ENCODE data around the gene CCDC186.

CCDC186 gene

DNA sequence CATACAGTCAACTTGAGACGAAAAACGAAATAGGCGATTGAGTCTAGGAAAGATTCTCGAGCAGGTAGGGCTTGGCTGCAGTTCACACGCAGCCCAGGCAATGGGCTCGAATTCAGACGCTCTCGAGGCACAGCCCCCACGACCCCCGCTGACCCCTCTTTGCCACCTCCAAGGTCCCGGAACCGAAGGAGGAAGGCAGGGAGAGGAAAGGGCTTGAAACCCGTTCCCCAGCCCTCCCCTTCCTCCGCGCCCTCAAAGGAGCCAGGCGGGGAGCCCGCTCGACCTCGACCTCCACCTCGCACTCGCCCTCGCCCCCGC lies 441 bp downstream of the CCDC186 start:
- TF ChIP-seq CTCF (IDR thresholded peaks at IDR 0.05; ENCODE audit: unreplicated experiment in 3 of 3): no peak
- Mint-ChIP-seq H3K4me1 (peaks cover 20% of the 10 kb centered on the region), H3K27me3 (ENCODE audit: low read depth) (peaks cover 17% of the 10 kb centered on the region), H3K9me3 (peaks cover 4% of the 10 kb centered on the region), H3K4me3 (peak overlapping the region; percentile 95 to 99 (median 98)), H3K27ac (peak overlapping the region; percentile 48 to 97 (median 97)), H3K36me3 (ENCODE audit: low read depth) (peaks cover 14% of the 10 kb centered on the region)

DNA sequence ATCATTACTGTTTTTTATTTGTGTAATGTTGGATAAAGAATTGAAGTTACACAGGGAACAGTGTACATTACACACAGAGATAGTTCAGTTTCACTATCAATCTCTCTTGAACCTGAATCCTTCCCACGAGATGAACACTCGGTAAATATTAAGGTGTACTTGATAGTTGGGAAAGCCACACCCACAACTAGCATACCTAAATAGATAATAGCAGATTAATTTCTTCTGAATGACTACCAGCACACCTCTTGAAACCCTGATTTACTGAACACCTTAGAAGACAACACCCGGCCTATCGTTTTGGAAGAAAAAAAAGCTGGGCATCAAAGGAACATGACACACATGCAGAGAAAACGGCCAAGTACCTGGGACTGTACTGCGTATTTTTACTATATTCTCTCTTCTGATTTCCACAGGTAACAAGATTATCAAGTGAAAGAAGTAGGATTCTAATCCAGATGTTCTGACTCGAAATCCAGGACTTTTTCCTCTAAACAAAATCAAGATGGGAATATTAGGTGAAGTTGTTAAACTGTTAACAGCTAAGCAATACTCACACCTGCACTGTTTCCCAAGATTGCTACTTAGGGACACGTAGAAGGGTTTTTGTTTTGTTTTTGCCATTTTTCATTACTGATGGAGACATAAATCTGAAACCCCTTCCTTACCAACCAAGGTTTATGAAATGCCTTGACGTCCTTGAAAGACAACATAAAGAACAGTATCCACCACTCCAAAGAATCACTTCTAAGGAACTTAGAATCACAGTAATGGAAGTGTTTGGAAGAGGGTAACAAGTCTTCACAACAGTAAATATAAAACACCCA lies 1.0 kb downstream of the CCDC186 start:
- Mint-ChIP-seq H3K36me3 (ENCODE audit: low read depth) (peaks cover 18% of the 10 kb centered on the region), H3K27ac (peak overlapping the region; percentile 48 to 97 (median 97)), H3K27me3 (ENCODE audit: low read depth) (peaks cover 17% of the 10 kb centered on the region), H3K9me3 (peaks cover 7% of the 10 kb centered on the region), H3K4me3 (peak overlapping the region; percentile 95 to 99 (median 98)), H3K4me1 (peaks cover 20% of the 10 kb centered on the region)
- no peak for TF ChIP-seq CTCF (IDR thresholded peaks at IDR 0.05; ENCODE audit: unreplicated experiment in 3 of 3)

- peak overlapping the region; percentile 48 to 97 (median 97) for H3K27ac Mint-ChIP-seq
- H3K4me3 Mint-ChIP-seq: peak overlapping the region; percentile 95 to 99 (median 98)
- no peak for TF ChIP-seq CTCF (IDR thresholded peaks at IDR 0.05; ENCODE audit: unreplicated experiment in 3 of 3)
- peaks cover 20% of the 10 kb centered on the region for H3K4me1 Mint-ChIP-seq
- H3K36me3 Mint-ChIP-seq (ENCODE audit: low read depth): peaks cover 22% of the 10 kb centered on the region
- H3K9me3 Mint-ChIP-seq: peaks cover 9% of the 10 kb centered on the region
- H3K27me3 Mint-ChIP-seq (ENCODE audit: low read depth): peaks cover 17% of the 10 kb centered on the region
Measured at GRCh38 chr10:114172216-114172615, 1.8 kb downstream of the CCDC186 start.

DNA sequence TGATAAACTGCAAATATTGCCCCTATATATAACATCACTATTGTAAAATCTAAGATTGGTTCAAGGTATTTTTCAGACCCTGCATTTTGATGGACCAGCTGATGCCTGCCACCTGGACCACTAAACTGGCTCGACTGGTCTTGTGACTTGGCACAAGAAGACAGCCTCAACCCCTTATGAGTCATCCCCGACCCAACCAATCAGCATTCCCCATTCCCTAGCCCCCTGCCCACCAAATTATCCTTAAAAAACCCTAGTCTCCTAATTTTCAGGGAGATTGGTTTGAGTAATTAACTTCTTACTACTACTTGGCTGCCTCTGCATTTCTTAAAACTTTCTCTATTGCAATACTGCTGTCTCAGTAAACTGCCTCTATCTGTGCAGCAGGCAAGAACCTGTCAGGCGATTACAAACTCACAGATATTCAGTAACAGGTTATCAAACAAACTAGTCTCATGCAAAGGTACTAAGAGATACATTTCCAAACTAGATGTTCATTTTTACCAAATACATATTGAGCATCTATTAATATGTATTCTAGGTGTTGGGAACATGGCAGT lies 5.5 kb downstream of the CCDC186 start:
- TF ChIP-seq CTCF (IDR thresholded peaks at IDR 0.05; ENCODE audit: unreplicated experiment in 3 of 3): no peak
- H3K36me3 Mint-ChIP-seq (ENCODE audit: low read depth): peaks cover 39% of the 10 kb centered on the region
- no peak overlapping the region for H3K4me3 Mint-ChIP-seq
- peaks cover 29% of the 10 kb centered on the region for H3K4me1 Mint-ChIP-seq
- H3K27ac Mint-ChIP-seq: no peak overlapping the region
- H3K9me3 Mint-ChIP-seq: peaks cover 9% of the 10 kb centered on the region
- no peaks in the 10 kb centered on the region for H3K27me3 Mint-ChIP-seq (ENCODE audit: low read depth)

GRCh38 chr10:114167985-114168384 lies 6.0 kb downstream of the CCDC186 start:
- no peak overlapping the region for H3K27ac Mint-ChIP-seq
- H3K9me3 Mint-ChIP-seq: peaks cover 9% of the 10 kb centered on the region
- H3K4me1 Mint-ChIP-seq: peaks cover 31% of the 10 kb centered on the region
- TF ChIP-seq CTCF (IDR thresholded peaks at IDR 0.05; ENCODE audit: unreplicated experiment in 3 of 3): no peak
- no peaks in the 10 kb centered on the region for H3K27me3 Mint-ChIP-seq (ENCODE audit: low read depth)
- H3K36me3 Mint-ChIP-seq (ENCODE audit: low read depth): peaks cover 44% of the 10 kb centered on the region
- no peak overlapping the region for H3K4me3 Mint-ChIP-seq

DNA sequence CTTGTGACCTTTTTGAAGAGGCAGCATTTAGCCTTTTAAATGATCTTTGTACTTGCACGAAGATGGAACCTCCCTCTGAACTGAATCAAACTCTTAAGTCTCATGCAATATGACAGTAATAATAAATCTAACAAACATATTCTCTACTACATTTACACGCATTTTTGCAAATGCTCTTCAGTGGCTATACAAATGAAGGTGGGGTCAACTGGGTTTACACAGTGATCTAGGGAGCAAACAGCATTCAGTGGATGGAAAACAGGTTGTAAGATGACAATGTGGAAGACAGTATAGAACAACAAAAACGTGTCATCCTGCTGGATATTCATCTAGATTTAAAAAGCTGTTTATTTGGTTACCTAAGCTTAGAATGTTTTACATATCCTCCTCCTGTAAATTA lies 7.5 kb downstream of the CCDC186 start:
- Mint-ChIP-seq H3K36me3 (ENCODE audit: low read depth) (peaks cover 55% of the 10 kb centered on the region), H3K27ac (no peak overlapping the region), H3K4me1 (peaks cover 18% of the 10 kb centered on the region), H3K4me3 (no peak overlapping the region), H3K27me3 (ENCODE audit: low read depth) (no peaks in the 10 kb centered on the region), H3K9me3 (peaks cover 9% of the 10 kb centered on the region)
- no peak for TF ChIP-seq CTCF (IDR thresholded peaks at IDR 0.05; ENCODE audit: unreplicated experiment in 3 of 3)

Data from nephron (organoid).